HCT116 (cell line): ENCODE results near the gene SLC5A6. TPM values are rescaled to one million over a fixed set of nuclear protein-coding genes. Genes with fewer than 3 reads are reported as not detected.

Experiments
- ATAC-seq: fragments of 200-7000 bp; cut with Tn5 transposase; 2 replicates; pipeline ENCODE4 v1.9.1; 2020; ENCODE audit warnings: mild to moderate bottlenecking, moderate library complexity
- BruUV-seq: library from RNA; stranded (reverse); fragments of 400-500 nt; replicated peaks from 2 replicates; lab custom pipeline; 2021; lab: Mats Ljungman, UMichigan
- CTCF ChIA-PET: fragments of 300-600 bp; sonication (Branson Sonifier 250); formaldehyde crosslinking; loops from one replicate; lab custom pipeline; 2021; ENCODE audit warnings: antibody characterized with exemption; lab: Charles Lee
- POLR2A ChIA-PET: fragments of 300-600, 350-600 bp; sonication (Branson Sonifier 250); formaldehyde crosslinking; loops from one replicate; lab custom pipeline; 2021; ENCODE audit warnings: antibody characterized with exemption; lab: Charles Lee
- RAD21 ChIA-PET, 2 experiments: fragments of 300-600 bp; sonication (Branson Sonifier 250); formaldehyde crosslinking; loops; one replicate each; lab custom pipeline; 2023; ENCODE audit warnings: low total read pairs in 2 of 2; ENCODE audit not compliant: uncharacterized antibody in 2 of 2, unreplicated experiment in 2 of 2, low non-redundant PET in 1 of 2; lab: Charles Lee
- DNase-seq: peaks from one replicate; pipeline ENCODE4 v3.0.0-alpha.2; 2010; ENCODE audit warnings: low read depth, low spot score
- H2AFZ ChIP-seq: fragments of 200-600 bp; shearing (Covaris generic), sonication (generic); 2 replicates; pipeline ENCODE4 v1.6.1; 2017; ENCODE audit warnings: low read depth, mixed run types, mixed read lengths, antibody characterized with exemption, low read length; ENCODE audit not compliant: poor library complexity, severe bottlenecking
- H3K27ac ChIP-seq: 2 replicates; pipeline ENCODE4 v1.5.1; 2012; ENCODE audit warnings: low read depth, low read length
- H3K27me3 ChIP-seq: fragments of 200-600 bp; sonication (generic); 2 replicates; pipeline ENCODE4 v1.6.1; 2016; ENCODE audit warnings: mixed run types, low read length, mixed read lengths; ENCODE audit not compliant: insufficient read depth
- H3K36me3 ChIP-seq, 2 experiments: fragments of 200-500 bp in 1 of 2; fragments of 200-600 bp in 1 of 2; sonication (Bioruptor generic) in 1 of 2; sonication (generic) in 1 of 2; 2 replicates each; pipeline versions ENCODE4 v1.5.1 to v1.6.1; 2014 to 2016; ENCODE audit warnings: low read length in 2 of 2, inconsistent platforms in 1 of 2, mixed read lengths in 1 of 2, mixed run types in 1 of 2; ENCODE audit not compliant: insufficient read depth in 2 of 2, control insufficient read depth in 1 of 2
- H3K4me1 ChIP-seq, 2 experiments: fragments of 200-600 bp in 1 of 2; sonication (generic) in 1 of 2; 2 replicates each; pipeline versions ENCODE4 v1.5.1 to v1.6.1; 2012 to 2017; ENCODE audit warnings: low read length in 2 of 2, inconsistent platforms in 1 of 2, mild to moderate bottlenecking in 1 of 2, mixed read lengths in 1 of 2, mixed run types in 1 of 2, moderate library complexity in 1 of 2; ENCODE audit not compliant: insufficient read depth in 2 of 2, control insufficient read depth in 1 of 2
- H3K4me2 ChIP-seq: fragments of 200-600 bp; sonication (generic); 2 replicates; pipeline ENCODE4 v1.6.1; 2017; ENCODE audit warnings: mixed run types, low read length, mixed read lengths
- H3K4me3 ChIP-seq, 2 experiments: fragments of 200-600 bp in 1 of 2; sonication (generic) in 1 of 2; replicated peaks in 1 of 2; 2 replicates each; pipeline ENCODE4 v1.5.1; 2011 to 2016; ENCODE audit warnings: low read length in 2 of 2, control low read depth in 1 of 2, low read depth in 1 of 2, mild to moderate bottlenecking in 1 of 2, mixed read lengths in 1 of 2, mixed run types in 1 of 2
- H3K79me2 ChIP-seq: fragments of 200-600 bp; sonication (generic); 2 replicates; pipeline ENCODE4 v1.6.1; 2017; ENCODE audit warnings: mild to moderate bottlenecking, mixed run types, low read length, moderate library complexity, mixed read lengths; ENCODE audit not compliant: insufficient read depth
- H3K9ac ChIP-seq: fragments of 200-600 bp; sonication (generic); 2 replicates; pipeline ENCODE4 v1.6.1; 2016; ENCODE audit warnings: low read length, mixed read lengths
- H3K9me2 ChIP-seq: fragments of 200-600 bp; sonication (generic), shearing (Covaris generic); 2 replicates; pipeline ENCODE4 v1.6.1; 2017; ENCODE audit warnings: mixed run types, mild to moderate bottlenecking, moderate library complexity; ENCODE audit not compliant: insufficient read depth
- H3K9me3 ChIP-seq, 2 experiments: fragments of 200-500 bp in 1 of 2; fragments of 200-600 bp in 1 of 2; sonication (Bioruptor generic) in 1 of 2; sonication (generic) in 1 of 2; 2 replicates each; pipeline ENCODE4 v1.6.1; 2014 to 2017; ENCODE audit warnings: low read length in 2 of 2, mixed read lengths in 2 of 2, inconsistent platforms in 1 of 2, low read depth in 1 of 2, mild to moderate bottlenecking in 1 of 2, mixed run types in 1 of 2, moderate library complexity in 1 of 2; ENCODE audit not compliant: control insufficient read depth in 1 of 2, insufficient read depth in 1 of 2
- H4K20me1 ChIP-seq: fragments of 200-600 bp; sonication (generic), shearing (Covaris generic); 2 replicates; pipeline ENCODE4 v1.6.1; 2017; ENCODE audit warnings: mixed run types, mild to moderate bottlenecking, moderate library complexity; ENCODE audit not compliant: insufficient read depth
- ATF3 ChIP-seq: IDR thresholded peaks from 2 replicates; pipeline ENCODE4 v1.6.1; 2012
- CBX3 ChIP-seq: IDR thresholded peaks from 2 replicates; pipeline ENCODE4 v1.6.1; 2012; ENCODE audit warnings: low read depth
- CEBPB ChIP-seq: IDR thresholded peaks from 2 replicates; pipeline ENCODE4 v1.6.1; 2012; ENCODE audit warnings: low read depth
- EGR1 ChIP-seq: IDR thresholded peaks from 2 replicates; pipeline ENCODE4 v1.6.1; 2012; ENCODE audit warnings: low read depth
- EZH2 ChIP-seq: fragments of 200-600 bp; sonication (generic); IDR thresholded peaks from 2 replicates; pipeline ENCODE4 v1.6.1; 2017; ENCODE audit warnings: antibody characterized with exemption, mixed run types
- POLR2AphosphoS5 ChIP-seq: IDR thresholded peaks from 2 replicates; pipeline ENCODE4 v1.6.1; 2011; ENCODE audit warnings: mild to moderate bottlenecking, low read depth, low read length, moderate library complexity
- SIN3A ChIP-seq: IDR thresholded peaks from 2 replicates; pipeline ENCODE4 v1.6.1; 2012; ENCODE audit warnings: low read depth
- SP1 ChIP-seq: IDR thresholded peaks from 2 replicates; pipeline ENCODE4 v1.6.1; 2012; ENCODE audit warnings: low read depth
- SRF ChIP-seq: IDR thresholded peaks from 2 replicates; pipeline ENCODE4 v1.6.1; 2012; ENCODE audit warnings: low read depth
- YY1 ChIP-seq: IDR thresholded peaks from 2 replicates; pipeline ENCODE4 v1.6.1; 2011; ENCODE audit warnings: low read length, low read depth, moderate library complexity, mild to moderate bottlenecking; ENCODE audit not compliant: insufficient replicate concordance; ENCODE audit errors: extremely low read depth
- intact Hi-C: fragments of 100-400 bp; cut with micrococcal nuclease; formaldehyde crosslinking; loops from 2 replicates; pipeline ENCODE4 v1.10.0; 2022
- total RNA-seq: library from RNA; stranded (reverse); gene quantifications from one replicate; pipeline ENCODE4 v1.2.1, GENCODE V29; 2021; ENCODE audit not compliant: unreplicated experiment
- TF ChIP-seq, protein P1 (sequence below): IDR thresholded peaks from 2 replicates; pipeline ENCODE4 v1.6.1; 2012; ENCODE audit warnings: low read depth

Gene SLC5A6
- total RNA-seq, 1 experiment from 2014 or later: 55.4 TPM

GRCh38 chr2:27220091-27220490 is 8.0 kb upstream of the SLC5A6 start:
- no peak for ATAC-seq
- CTCF ChIA-PET: interaction anchor here (1.1 kb wide), 1 partner anchor 60 kb away, joined by 3 read pairs; no protein-coding TSS in a partner anchor

GRCh38 chr2:27219091-27219490 is 7.0 kb upstream of the SLC5A6 start:
- RAD21 ChIA-PET: no interaction called here
- no TSS peak for BruUV-seq
- Histone ChIP-seq H3K4me3 (no peak overlapping the region), H3K36me3 (peaks cover 20 to 51% of the 10 kb centered on the region in 2 experiments), H3K9me3 (no peaks in the 10 kb centered on the region), H3K27me3 (no peaks in the 10 kb centered on the region), H3K4me1 (peaks cover 3 to 18% of the 10 kb centered on the region in 2 experiments; a peak in 3 of 4 replicates), H3K9me2 (no peaks in the 10 kb centered on the region), H2AFZ (no peak overlapping the region), H3K4me2 (peak overlapping the region; percentile 93), H4K20me1 (no peaks in the 10 kb centered on the region), H3K79me2 (peaks cover 57% of the 10 kb centered on the region), H3K9ac (peak overlapping the region; percentile 89; the same call in 1 of the 2 replicates), H3K27ac (no peak overlapping the region)
- CTCF ChIA-PET: interaction anchor here (1.1 kb wide), 1 partner anchor 61 kb away, joined by 3 read pairs; no protein-coding TSS in a partner anchor
- DNase-seq (no peak), ATAC-seq (no peak)
- TF ChIP-seq SP1 (no peak), ATF3 (no peak), EGR1 (no peak), YY1 (no peak), EZH2 (no peak)
- TF ChIP-seq, protein P1, sequence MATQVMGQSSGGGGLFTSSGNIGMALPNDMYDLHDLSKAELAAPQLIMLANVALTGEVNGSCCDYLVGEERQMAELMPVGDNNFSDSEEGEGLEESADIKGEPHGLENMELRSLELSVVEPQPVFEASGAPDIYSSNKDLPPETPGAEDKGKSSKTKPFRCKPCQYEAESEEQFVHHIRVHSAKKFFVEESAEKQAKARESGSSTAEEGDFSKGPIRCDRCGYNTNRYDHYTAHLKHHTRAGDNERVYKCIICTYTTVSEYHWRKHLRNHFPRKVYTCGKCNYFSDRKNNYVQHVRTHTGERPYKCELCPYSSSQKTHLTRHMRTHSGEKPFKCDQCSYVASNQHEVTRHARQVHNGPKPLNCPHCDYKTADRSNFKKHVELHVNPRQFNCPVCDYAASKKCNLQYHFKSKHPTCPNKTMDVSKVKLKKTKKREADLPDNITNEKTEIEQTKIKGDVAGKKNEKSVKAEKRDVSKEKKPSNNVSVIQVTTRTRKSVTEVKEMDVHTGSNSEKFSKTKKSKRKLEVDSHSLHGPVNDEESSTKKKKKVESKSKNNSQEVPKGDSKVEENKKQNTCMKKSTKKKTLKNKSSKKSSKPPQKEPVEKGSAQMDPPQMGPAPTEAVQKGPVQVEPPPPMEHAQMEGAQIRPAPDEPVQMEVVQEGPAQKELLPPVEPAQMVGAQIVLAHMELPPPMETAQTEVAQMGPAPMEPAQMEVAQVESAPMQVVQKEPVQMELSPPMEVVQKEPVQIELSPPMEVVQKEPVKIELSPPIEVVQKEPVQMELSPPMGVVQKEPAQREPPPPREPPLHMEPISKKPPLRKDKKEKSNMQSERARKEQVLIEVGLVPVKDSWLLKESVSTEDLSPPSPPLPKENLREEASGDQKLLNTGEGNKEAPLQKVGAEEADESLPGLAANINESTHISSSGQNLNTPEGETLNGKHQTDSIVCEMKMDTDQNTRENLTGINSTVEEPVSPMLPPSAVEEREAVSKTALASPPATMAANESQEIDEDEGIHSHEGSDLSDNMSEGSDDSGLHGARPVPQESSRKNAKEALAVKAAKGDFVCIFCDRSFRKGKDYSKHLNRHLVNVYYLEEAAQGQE: no peak
- intact Hi-C loops: loop anchor here (5.0 kb wide), 1 partner anchor 122 kb away; no protein-coding TSS in a partner anchor
- POLR2A ChIA-PET: no interaction called here

More at GRCh38 chr2:27220091-27220490, 8.0 kb upstream of the SLC5A6 start:
- intact Hi-C loops: no loop called here
- Histone ChIP-seq H3K4me1 (peaks cover 3 to 17% of the 10 kb centered on the region in 2 experiments; a peak in 3 of 4 replicates), H2AFZ (no peak overlapping the region), H4K20me1 (no peaks in the 10 kb centered on the region), H3K27ac (no peak overlapping the region), H3K9ac (no peak overlapping the region), H3K9me2 (no peaks in the 10 kb centered on the region), H3K4me2 (no peak overlapping the region), H3K4me3 (no peak overlapping the region), H3K27me3 (no peaks in the 10 kb centered on the region), H3K36me3 (peaks cover 30 to 61% of the 10 kb centered on the region in 2 experiments), H3K9me3 (no peaks in the 10 kb centered on the region), H3K79me2 (peaks cover 57% of the 10 kb centered on the region)
- BruUV-seq: no TSS peak
- RAD21 ChIA-PET: no interaction called here
- no peak for DNase-seq
- TF ChIP-seq CEBPB (no peak), POLR2AphosphoS5 (no peak), CBX3 (no peak), SIN3A (no peak), EZH2 (no peak), EGR1 (no peak), SRF (no peak)
- POLR2A ChIA-PET: no interaction called here
